Measurements from ENCODE around the gene ANKRD30BL.
"Not testable (repeated sequence)": the region's sequence is repeated elsewhere in the genome, so short reads cannot be mapped to it uniquely, and the experiment has no call there.

ANKRD30BL gene, protein sequence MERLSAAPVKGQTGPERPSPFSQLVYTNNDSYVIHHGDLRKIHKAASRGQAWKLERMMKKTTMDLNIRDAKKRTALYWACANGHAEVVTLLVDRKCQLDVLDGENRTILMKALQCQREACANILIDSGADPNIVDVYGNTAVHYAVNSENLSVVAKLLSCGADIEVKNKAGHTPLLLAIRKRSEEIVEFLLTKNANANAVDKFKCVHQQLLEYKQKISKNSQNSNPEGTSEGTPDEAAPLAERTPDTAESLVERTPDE

DNA sequence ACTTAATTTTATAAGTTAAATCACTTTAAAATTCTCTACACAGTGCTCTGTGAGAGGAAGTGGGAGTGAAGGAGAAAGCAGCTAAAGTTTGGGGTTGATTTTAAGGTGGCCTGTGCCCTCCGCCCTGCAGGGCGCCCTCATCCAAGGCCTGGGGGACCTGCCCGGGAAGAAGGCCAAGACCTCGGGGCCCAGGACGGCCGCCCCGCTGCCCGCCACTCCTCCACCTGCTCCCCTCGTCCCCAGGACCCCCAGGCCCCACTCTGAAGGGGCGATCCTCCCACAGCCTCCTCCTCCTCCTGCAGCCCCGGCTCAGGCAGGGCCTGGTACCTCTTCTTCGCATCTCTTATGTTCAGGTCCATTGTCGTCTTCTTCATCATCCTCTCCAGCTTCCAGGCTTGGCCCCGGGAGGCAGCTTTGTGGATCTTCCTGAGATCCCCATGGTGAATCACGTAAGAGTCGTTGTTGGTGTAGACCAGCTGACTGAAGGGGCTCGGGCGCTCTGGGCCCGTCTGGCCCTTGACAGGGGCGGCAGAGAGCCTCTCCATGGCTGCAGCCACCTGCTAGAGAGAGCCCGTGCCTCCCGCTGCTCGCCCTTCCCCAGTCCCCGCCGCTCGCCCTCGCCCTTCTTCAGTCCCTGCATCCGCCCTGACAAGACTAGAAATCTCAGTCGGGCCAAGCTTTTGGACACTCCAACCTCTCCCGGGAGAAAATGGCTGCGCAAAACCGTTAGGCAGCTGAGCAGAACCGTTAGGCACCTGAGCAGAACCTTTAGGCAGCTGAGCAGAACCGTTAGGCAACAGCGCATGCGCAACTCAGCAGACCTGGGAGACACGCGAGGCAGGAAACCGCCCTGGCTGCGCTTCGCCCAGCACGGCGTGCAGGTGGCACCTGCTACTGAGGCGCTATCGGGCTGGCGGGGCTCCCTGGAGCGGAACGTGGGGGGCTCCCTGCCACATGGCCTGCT lies at the start of gene ANKRD30BL:
ANKRD30BL (minus strand) TSS at position 792 of the 964 bp plus-strand sequence; CDS start at position 545, 247 bp downstream.
- not testable (repeated sequence) for H3K27ac ChIP-seq; DNase-seq (ENCODE audit: low read depth, low spot score)

DNA sequence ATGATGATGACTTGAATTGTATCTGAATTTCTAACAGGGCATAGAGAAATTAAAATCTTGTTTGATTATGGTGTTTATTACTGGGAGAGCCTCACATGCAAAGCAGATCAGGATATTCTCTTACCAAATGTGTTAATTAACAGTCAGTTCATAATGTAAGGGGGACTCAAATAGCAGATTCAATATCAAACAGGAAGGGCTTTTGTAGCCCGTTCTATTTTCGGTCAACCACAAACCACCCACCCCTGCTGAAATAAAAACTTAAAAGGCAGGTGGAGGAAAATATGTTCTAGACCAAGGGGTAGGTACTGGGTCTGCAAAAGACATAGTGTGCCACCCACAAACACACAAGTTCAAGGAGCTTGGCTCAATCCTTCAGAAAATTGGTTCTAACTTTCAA lies 41.1 kb upstream of the ANKRD30BL start:
- not testable (repeated sequence) for DNase-seq (ENCODE audit: low read depth, low spot score); H3K27ac ChIP-seq

DNA sequence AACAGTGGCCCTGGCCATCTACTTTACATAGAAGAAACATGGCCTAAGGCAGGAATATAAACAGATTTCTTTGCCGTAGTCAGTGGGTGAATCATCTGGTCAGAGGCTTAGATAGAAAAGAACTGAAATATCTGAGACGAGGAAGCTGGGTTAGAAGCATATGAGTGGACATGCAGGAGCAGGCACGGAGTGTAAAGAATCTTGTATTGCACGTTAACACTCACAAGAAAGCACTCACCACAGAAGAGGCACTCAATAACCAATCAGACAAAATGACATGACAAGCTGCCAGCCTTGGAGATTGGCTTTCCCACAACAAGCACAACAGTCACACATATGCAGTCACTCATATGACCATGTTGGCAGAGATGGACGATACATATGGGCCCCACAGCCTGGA lies 31.1 kb upstream of the ANKRD30BL start:
- peak; percentile 29 for DNase-seq (ENCODE audit: low read depth, low spot score)
- H3K27ac ChIP-seq: not testable (repeated sequence)

DNA sequence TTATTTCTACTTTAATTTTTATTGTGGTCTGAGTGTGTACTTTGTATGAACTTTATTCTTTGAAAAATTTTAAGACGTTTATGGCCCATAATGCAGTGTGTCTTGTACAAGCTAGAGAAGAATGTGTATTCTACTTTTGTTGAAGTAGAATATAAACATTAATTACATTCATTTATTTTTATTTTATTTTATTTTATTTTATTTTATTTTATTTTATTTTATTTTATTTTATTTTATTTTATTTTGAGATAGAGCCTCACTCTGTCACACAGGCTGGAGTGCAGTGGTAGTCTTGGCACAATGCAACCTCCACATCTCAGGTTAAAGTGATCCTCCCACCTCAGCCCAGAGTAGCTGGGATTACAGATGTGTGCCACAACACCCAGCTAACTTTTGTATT lies 5.3 kb upstream of the ANKRD30BL start:
- DNase-seq (ENCODE audit: low read depth, low spot score); H3K27ac ChIP-seq: not testable (repeated sequence)

DNA sequence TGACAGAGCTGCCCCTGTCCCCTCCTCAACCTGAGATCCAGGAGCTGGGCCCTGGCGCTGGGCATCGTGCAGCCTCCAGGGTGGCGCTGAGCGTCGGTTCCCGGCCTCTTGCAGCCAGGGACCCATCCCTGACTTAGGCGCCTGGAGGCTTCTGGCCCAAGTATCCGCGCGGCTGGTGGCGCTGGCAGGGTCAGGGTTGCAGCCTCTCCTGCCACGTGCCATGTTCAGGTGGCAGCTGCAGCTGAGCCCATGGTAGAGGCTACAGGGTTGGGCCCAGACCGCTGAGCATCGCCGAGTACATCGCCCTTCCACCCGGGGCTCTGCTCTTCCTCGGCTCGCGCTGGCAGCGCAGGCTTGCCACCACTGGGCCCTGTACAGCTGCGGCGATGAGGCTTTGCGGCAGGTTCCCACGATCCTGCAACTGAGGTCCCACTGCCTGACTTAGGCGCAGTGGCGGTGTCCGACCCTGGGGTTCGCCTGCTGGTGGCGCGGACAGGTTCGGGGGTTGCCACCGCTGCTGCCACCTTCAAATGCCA lies 441 bp upstream of the ANKRD30BL start:
- DNase-seq (ENCODE audit: low read depth, low spot score): not testable (repeated sequence)

DNA sequence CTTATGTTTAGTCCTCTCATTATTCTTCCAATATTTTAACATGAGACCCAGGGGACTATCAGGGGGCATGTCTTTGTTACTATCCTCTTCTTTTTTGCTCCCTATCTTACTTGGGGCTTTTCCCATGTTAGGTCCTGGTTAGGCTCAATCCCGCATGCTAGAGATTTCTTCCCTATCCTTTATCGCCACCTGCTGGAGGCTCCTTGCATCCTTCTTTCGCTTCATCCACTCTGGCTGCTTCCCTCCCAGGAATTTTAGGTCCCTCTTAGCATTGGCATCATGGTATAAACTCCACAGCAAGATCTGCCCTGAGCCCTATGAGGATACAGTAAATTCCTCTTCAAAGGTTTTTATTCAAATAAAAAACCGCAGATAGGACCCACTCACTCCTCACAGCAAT lies 15.0 kb downstream of the ANKRD30BL start:
- DNase-seq (ENCODE audit: low read depth, low spot score); H3K27ac ChIP-seq: not testable (repeated sequence)

More for the DNA sequence above, 441 bp upstream of the ANKRD30BL start:
- not testable (repeated sequence) for H3K27ac ChIP-seq
